PC-9 (cell line): Measurements from ENCODE around the gene WDFY3.

ENCODE experiments used
- CTCF ChIP-seq: fragments of 200-600 bp; sonication (generic); conservative IDR thresholded peaks from 2 replicates; pipeline ENCODE4 v1.6.1; 2017; ENCODE audit warnings: mixed run types, antibody characterized with exemption, mild to moderate bottlenecking, moderate library complexity
- EZH2 ChIP-seq: fragments of 200-600 bp; sonication (generic); IDR thresholded peaks from 2 replicates; pipeline ENCODE4 v1.8.0; 2017; ENCODE audit warnings: antibody characterized with exemption, low read depth

GRCh38 chr4:84796394-84796793 lies 170.1 kb downstream of the WDFY3 start:
- TF ChIP-seq CTCF (no peak), EZH2 (no peak)
